Measurements from ENCODE around the gene MTMR10. TPM values are rescaled to one million over a fixed set of nuclear protein-coding genes. Genes with fewer than 3 reads are reported as not detected.

Gene MTMR10
- total and polyA plus RNA-seq, 5 donors from 2014 or later: 6.1 to 36.5 (median 6.6) TPM

GRCh38 chr15:30925686-30926085, 65.7 kb downstream of the MTMR10 start:
- DNase-seq (no peak), ATAC-seq (ENCODE audit: low read depth in 2 of 2) (no peak)
- Mint-ChIP-seq H3K9me3 (no peaks in the 10 kb centered on the region), H3K27me3 (no peaks in the 10 kb centered on the region), H3K4me3 (no peak overlapping the region), H3K27ac (no peak overlapping the region), H3K36me3 (peaks cover 33% of the 10 kb centered on the region), H3K4me1 (no peaks in the 10 kb centered on the region)
- Histone ChIP-seq H3K36me3 (ENCODE audit: control insufficient read depth, insufficient read depth, low read length) (peaks cover 74% of the 10 kb centered on the region), H3K27ac (ENCODE audit: insufficient read depth, low read length, poor library complexity, severe bottlenecking) (no peak overlapping the region), H3K4me3 (ENCODE audit: low read depth, low read length) (no peak overlapping the region), H3K27me3 (ENCODE audit: control insufficient read depth, insufficient read depth, low read length) (no peaks in the 10 kb centered on the region), H3K4me1 (ENCODE audit: control insufficient read depth, insufficient read depth, low read length, poor library complexity, severe bottlenecking) (no peaks in the 10 kb centered on the region), H3K9me3 (ENCODE audit: control insufficient read depth in 2 of 2, low read length in 2 of 2) (no peaks in the 10 kb centered on the region)

- no peaks in the 10 kb centered on the region for H3K9me3 ChIP-seq (ENCODE audit: control insufficient read depth in 2 of 2, low read length in 2 of 2)
- Mint-ChIP-seq H3K36me3 (peaks cover 30% of the 10 kb centered on the region), H3K4me1 (no peaks in the 10 kb centered on the region), H3K27me3 (no peaks in the 10 kb centered on the region), H3K9me3 (no peaks in the 10 kb centered on the region), H3K4me3 (no peak overlapping the region), H3K27ac (no peak overlapping the region)
- no peak overlapping the region for H3K4me3 ChIP-seq (ENCODE audit: low read depth, low read length)
- ATAC-seq (ENCODE audit: low read depth in 2 of 2): no peak
- H3K4me1 ChIP-seq (ENCODE audit: control insufficient read depth, insufficient read depth, low read length, poor library complexity, severe bottlenecking): no peaks in the 10 kb centered on the region
- H3K36me3 ChIP-seq (ENCODE audit: control insufficient read depth, insufficient read depth, low read length): peaks cover 76% of the 10 kb centered on the region
- no peak overlapping the region for H3K27ac ChIP-seq (ENCODE audit: insufficient read depth, low read length, poor library complexity, severe bottlenecking)
- no peaks in the 10 kb centered on the region for H3K27me3 ChIP-seq (ENCODE audit: control insufficient read depth, insufficient read depth, low read length)
- DNase-seq: no peak
Observed at GRCh38 chr15:30924353-30924752, 67.1 kb downstream of the MTMR10 start.

GRCh38 chr15:30923429-30923828, 68.0 kb downstream of the MTMR10 start:
- Histone ChIP-seq H3K27ac (ENCODE audit: insufficient read depth, low read length, poor library complexity, severe bottlenecking) (no peak overlapping the region), H3K4me3 (ENCODE audit: low read depth, low read length) (no peak overlapping the region), H3K4me1 (ENCODE audit: control insufficient read depth, insufficient read depth, low read length, poor library complexity, severe bottlenecking) (no peaks in the 10 kb centered on the region), H3K36me3 (ENCODE audit: control insufficient read depth, insufficient read depth, low read length) (peaks cover 70% of the 10 kb centered on the region), H3K9me3 (ENCODE audit: control insufficient read depth in 2 of 2, low read length in 2 of 2) (no peaks in the 10 kb centered on the region), H3K27me3 (ENCODE audit: control insufficient read depth, insufficient read depth, low read length) (no peaks in the 10 kb centered on the region)
- DNase-seq (no peak), ATAC-seq (ENCODE audit: low read depth in 2 of 2) (no peak)
- peaks cover 26% of the 10 kb centered on the region for H3K36me3 Mint-ChIP-seq
- H3K9me3 Mint-ChIP-seq: no peaks in the 10 kb centered on the region
- no peaks in the 10 kb centered on the region for H3K27me3 Mint-ChIP-seq
- no peaks in the 10 kb centered on the region for H3K4me1 Mint-ChIP-seq
- H3K27ac Mint-ChIP-seq: no peak overlapping the region
- H3K4me3 Mint-ChIP-seq: no peak overlapping the region

GRCh38 chr15:30922480-30923311, 68.7 kb downstream of the MTMR10 start:
- no peaks in the 10 kb centered on the region for H3K4me1 Mint-ChIP-seq
- no peak for ATAC-seq (ENCODE audit: low read depth in 2 of 2)
- H3K36me3 Mint-ChIP-seq: peaks cover 26% of the 10 kb centered on the region
- no peak for DNase-seq
- Histone ChIP-seq H3K36me3 (ENCODE audit: control insufficient read depth, insufficient read depth, low read length) (peaks cover 74% of the 10 kb centered on the region), H3K9me3 (ENCODE audit: control insufficient read depth in 2 of 2, low read length in 2 of 2) (no peaks in the 10 kb centered on the region), H3K4me3 (ENCODE audit: low read depth, low read length) (no peak overlapping the region), H3K27me3 (ENCODE audit: control insufficient read depth, insufficient read depth, low read length) (no peaks in the 10 kb centered on the region), H3K4me1 (ENCODE audit: control insufficient read depth, insufficient read depth, low read length, poor library complexity, severe bottlenecking) (no peaks in the 10 kb centered on the region), H3K27ac (ENCODE audit: insufficient read depth, low read length, poor library complexity, severe bottlenecking) (no peak overlapping the region)
- H3K27me3 Mint-ChIP-seq: no peaks in the 10 kb centered on the region
- H3K9me3 Mint-ChIP-seq: no peaks in the 10 kb centered on the region
- H3K27ac Mint-ChIP-seq: no peak overlapping the region
- no peak overlapping the region for H3K4me3 Mint-ChIP-seq

- H3K27me3 Mint-ChIP-seq: no peaks in the 10 kb centered on the region
- ATAC-seq (ENCODE audit: low read depth in 2 of 2) (no peak), DNase-seq (no peak)
- Histone ChIP-seq H3K27ac (ENCODE audit: insufficient read depth, low read length, poor library complexity, severe bottlenecking) (no peak overlapping the region), H3K27me3 (ENCODE audit: control insufficient read depth, insufficient read depth, low read length) (no peaks in the 10 kb centered on the region), H3K36me3 (ENCODE audit: control insufficient read depth, insufficient read depth, low read length) (peaks cover 77% of the 10 kb centered on the region), H3K9me3 (ENCODE audit: control insufficient read depth in 2 of 2, low read length in 2 of 2) (no peaks in the 10 kb centered on the region), H3K4me1 (ENCODE audit: control insufficient read depth, insufficient read depth, low read length, poor library complexity, severe bottlenecking) (no peaks in the 10 kb centered on the region), H3K4me3 (ENCODE audit: low read depth, low read length) (no peak overlapping the region)
- peaks cover 0 to 4% (median 2%) of the 10 kb centered on the region in 4 donors for H3K4me1 Mint-ChIP-seq
- H3K36me3 Mint-ChIP-seq: peaks cover 29% of the 10 kb centered on the region
- H3K4me3 Mint-ChIP-seq: no peak overlapping the region
- no peak overlapping the region for H3K27ac Mint-ChIP-seq
- no peaks in the 10 kb centered on the region for H3K9me3 Mint-ChIP-seq
Observed at GRCh38 chr15:30921781-30922479, 69.5 kb downstream of the MTMR10 start.

GRCh38 chr15:30921106-30921505, 70.3 kb downstream of the MTMR10 start:
- Histone ChIP-seq H3K27ac (ENCODE audit: insufficient read depth, low read length, poor library complexity, severe bottlenecking) (no peak overlapping the region), H3K27me3 (ENCODE audit: control insufficient read depth, insufficient read depth, low read length) (no peaks in the 10 kb centered on the region), H3K9me3 (ENCODE audit: control insufficient read depth in 2 of 2, low read length in 2 of 2) (no peaks in the 10 kb centered on the region), H3K4me3 (ENCODE audit: low read depth, low read length) (no peak overlapping the region), H3K4me1 (ENCODE audit: control insufficient read depth, insufficient read depth, low read length, poor library complexity, severe bottlenecking) (no peaks in the 10 kb centered on the region), H3K36me3 (ENCODE audit: control insufficient read depth, insufficient read depth, low read length) (peaks cover 69% of the 10 kb centered on the region)
- no peak for ATAC-seq (ENCODE audit: low read depth in 2 of 2)
- no peaks in the 10 kb centered on the region for H3K9me3 Mint-ChIP-seq
- DNase-seq: no peak
- no peak overlapping the region for H3K4me3 Mint-ChIP-seq
- H3K36me3 Mint-ChIP-seq: peaks cover 27% of the 10 kb centered on the region
- H3K27ac Mint-ChIP-seq: no peak overlapping the region
- H3K27me3 Mint-ChIP-seq: no peaks in the 10 kb centered on the region
- H3K4me1 Mint-ChIP-seq: peaks cover 0 to 8% (median 5%) of the 10 kb centered on the region in 4 donors

- peaks cover 58% of the 10 kb centered on the region for H3K36me3 ChIP-seq (ENCODE audit: control insufficient read depth, insufficient read depth, low read length)
- Mint-ChIP-seq H3K9me3 (no peaks in the 10 kb centered on the region), H3K4me3 (no peak overlapping the region), H3K4me1 (peaks cover 0 to 9% (median 6%) of the 10 kb centered on the region in 4 donors), H3K36me3 (peaks cover 28% of the 10 kb centered on the region), H3K27ac (peak overlapping the region in 1 of 3 donors; percentile 40), H3K27me3 (no peaks in the 10 kb centered on the region)
- no peaks in the 10 kb centered on the region for H3K9me3 ChIP-seq (ENCODE audit: control insufficient read depth in 2 of 2, low read length in 2 of 2)
- ATAC-seq (ENCODE audit: low read depth in 2 of 2) (no peak), DNase-seq (no peak)
- no peaks in the 10 kb centered on the region for H3K27me3 ChIP-seq (ENCODE audit: control insufficient read depth, insufficient read depth, low read length)
- H3K4me1 ChIP-seq (ENCODE audit: control insufficient read depth, insufficient read depth, low read length, poor library complexity, severe bottlenecking): no peaks in the 10 kb centered on the region
- no peak overlapping the region for H3K4me3 ChIP-seq (ENCODE audit: low read depth, low read length)
- no peak overlapping the region for H3K27ac ChIP-seq (ENCODE audit: insufficient read depth, low read length, poor library complexity, severe bottlenecking)
Observed at GRCh38 chr15:30919877-30920550, 71.4 kb downstream of the MTMR10 start.
